Subcutaneous abdominal adipose tissue (tissue), 5 donors: ENCODE results near the gene OASL.

ENCODE experiments used
- H3K27ac ChIP-seq: one replicate; pipeline ENCODE4 v1.7.0; 2013; ENCODE audit warnings: low read depth, mild to moderate bottlenecking, inconsistent platforms, low read length, moderate library complexity
- H3K27me3 ChIP-seq, 5 donors: one replicate each; pipeline ENCODE4 v1.7.0; 2013; ENCODE audit warnings: low read length in 5 of 5, inconsistent platforms in 1 of 5; ENCODE audit not compliant: control insufficient read depth in 5 of 5, insufficient read depth in 4 of 5
- H3K36me3 ChIP-seq, 5 donors: one replicate each; pipeline ENCODE4 v1.7.0; 2013; ENCODE audit warnings: low read length in 5 of 5; ENCODE audit not compliant: control insufficient read depth in 5 of 5, insufficient read depth in 5 of 5
- H3K4me1 ChIP-seq, 5 donors: one replicate each; pipeline ENCODE4 v1.7.0; 2013; ENCODE audit warnings: low read length in 5 of 5, mild to moderate bottlenecking in 3 of 5, moderate library complexity in 1 of 5; ENCODE audit not compliant: control insufficient read depth in 5 of 5, insufficient read depth in 5 of 5
- H3K4me3 ChIP-seq, 5 donors: one replicate each; pipeline ENCODE4 v1.7.0; 2013; ENCODE audit warnings: low read length in 5 of 5, low read depth in 1 of 5
- H3K9ac ChIP-seq, 5 donors: one replicate each; pipeline ENCODE4 v1.7.0; 2013; ENCODE audit warnings: low read length in 5 of 5, mild to moderate bottlenecking in 4 of 5, moderate library complexity in 3 of 5
- H3K9me3 ChIP-seq, 5 donors: one replicate each; pipeline ENCODE4 v1.7.0; 2013; ENCODE audit warnings: low read length in 5 of 5; ENCODE audit not compliant: control insufficient read depth in 5 of 5
- donor health status: healthy.
- donor health status: healthy.
- donor health status: healthy.
- donor health status: healthy.
- donor health status: healthy.

OASL gene

DNA sequence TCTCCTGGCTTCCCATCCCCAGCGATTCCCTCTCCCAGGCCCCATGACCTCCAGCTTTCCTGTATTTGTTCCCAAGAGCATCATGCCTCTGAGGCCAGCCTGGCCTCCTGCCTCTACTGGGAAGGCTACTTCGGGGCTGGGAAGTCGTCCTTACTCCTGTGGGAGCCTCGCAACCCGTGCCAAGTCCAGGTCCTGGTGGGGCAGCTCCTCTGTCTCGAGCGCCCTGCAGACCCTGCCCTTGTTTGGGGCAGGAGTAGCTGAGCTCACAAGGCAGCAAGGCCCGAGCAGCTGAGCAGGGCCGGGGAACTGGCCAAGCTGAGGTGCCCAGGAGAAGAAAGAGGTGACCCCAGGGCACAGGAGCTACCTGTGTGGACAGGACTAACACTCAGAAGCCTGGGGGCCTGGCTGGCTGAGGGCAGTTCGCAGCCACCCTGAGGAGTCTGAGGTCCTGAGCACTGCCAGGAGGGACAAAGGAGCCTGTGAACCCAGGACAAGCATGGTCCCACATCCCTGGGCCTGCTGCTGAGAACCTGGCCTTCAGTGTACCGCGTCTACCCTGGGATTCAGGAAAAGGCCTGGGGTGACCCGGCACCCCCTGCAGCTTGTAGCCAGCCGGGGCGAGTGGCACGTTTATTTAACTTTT lies 37.1 kb downstream of the OASL start:
- Histone ChIP-seq H3K4me1 (peaks cover 0 to 6% (median 3%) of the 10 kb centered on the region in 5 donors), H3K36me3 (peaks cover 1 to 51% (median 43%) of the 10 kb centered on the region in 5 donors), H3K27ac (no peak overlapping the region), H3K9ac (no peak overlapping the region), H3K4me3 (no peak overlapping the region), H3K27me3 (peaks cover 2 to 16% (median 7%) of the 10 kb centered on the region in 5 donors), H3K9me3 (no peaks in the 10 kb centered on the region)

DNA sequence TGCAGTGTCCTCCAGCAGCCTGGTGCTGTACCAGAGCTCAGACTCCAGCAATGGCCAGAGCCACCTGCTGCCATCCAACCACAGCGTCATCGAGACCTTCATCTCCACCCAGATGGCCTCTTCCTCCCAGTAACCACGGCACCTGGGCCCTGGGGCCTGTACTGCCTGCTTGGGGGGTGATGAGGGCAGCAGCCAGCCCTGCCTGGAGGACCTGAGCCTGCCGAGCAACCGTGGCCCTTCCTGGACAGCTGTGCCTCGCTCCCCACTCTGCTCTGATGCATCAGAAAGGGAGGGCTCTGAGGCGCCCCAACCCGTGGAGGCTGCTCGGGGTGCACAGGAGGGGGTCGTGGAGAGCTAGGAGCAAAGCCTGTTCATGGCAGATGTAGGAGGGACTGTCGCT lies 38.0 kb downstream of the OASL start:
- Histone ChIP-seq H3K27ac (no peak overlapping the region), H3K27me3 (peaks cover 2 to 25% (median 7%) of the 10 kb centered on the region in 5 donors), H3K4me3 (no peak overlapping the region), H3K4me1 (peaks cover 0 to 6% (median 3%) of the 10 kb centered on the region in 5 donors), H3K9ac (no peak overlapping the region), H3K9me3 (no peaks in the 10 kb centered on the region), H3K36me3 (peaks cover 0 to 44% (median 40%) of the 10 kb centered on the region in 5 donors)

DNA sequence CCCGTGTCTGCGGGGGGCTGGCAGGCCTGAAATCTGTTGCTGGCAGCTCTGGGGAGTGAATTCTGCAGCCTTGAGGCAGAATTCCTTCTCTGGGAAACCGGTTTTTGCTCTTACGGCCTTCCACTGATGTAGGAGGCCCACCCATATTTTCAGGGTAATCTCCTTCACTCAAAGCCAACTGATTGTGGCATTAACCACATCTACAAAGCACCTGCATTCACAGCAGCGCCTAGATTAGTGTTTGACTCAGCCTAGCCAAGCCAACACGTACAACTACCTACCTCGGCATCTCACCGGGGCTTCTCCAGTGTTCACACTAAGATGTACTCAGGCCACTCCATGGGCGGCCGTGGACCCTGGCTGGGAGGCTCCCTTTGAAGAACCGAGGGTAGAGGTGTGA lies 38.5 kb downstream of the OASL start:
- no peak overlapping the region for H3K9ac ChIP-seq
- H3K27me3 ChIP-seq: peaks cover 2 to 27% (median 7%) of the 10 kb centered on the region in 5 donors
- peaks cover 0 to 41% (median 34%) of the 10 kb centered on the region in 5 donors for H3K36me3 ChIP-seq
- no peak overlapping the region for H3K4me3 ChIP-seq
- no peak overlapping the region for H3K27ac ChIP-seq
- no peaks in the 10 kb centered on the region for H3K9me3 ChIP-seq
- H3K4me1 ChIP-seq: peaks cover 0 to 6% (median 3%) of the 10 kb centered on the region in 5 donors

DNA sequence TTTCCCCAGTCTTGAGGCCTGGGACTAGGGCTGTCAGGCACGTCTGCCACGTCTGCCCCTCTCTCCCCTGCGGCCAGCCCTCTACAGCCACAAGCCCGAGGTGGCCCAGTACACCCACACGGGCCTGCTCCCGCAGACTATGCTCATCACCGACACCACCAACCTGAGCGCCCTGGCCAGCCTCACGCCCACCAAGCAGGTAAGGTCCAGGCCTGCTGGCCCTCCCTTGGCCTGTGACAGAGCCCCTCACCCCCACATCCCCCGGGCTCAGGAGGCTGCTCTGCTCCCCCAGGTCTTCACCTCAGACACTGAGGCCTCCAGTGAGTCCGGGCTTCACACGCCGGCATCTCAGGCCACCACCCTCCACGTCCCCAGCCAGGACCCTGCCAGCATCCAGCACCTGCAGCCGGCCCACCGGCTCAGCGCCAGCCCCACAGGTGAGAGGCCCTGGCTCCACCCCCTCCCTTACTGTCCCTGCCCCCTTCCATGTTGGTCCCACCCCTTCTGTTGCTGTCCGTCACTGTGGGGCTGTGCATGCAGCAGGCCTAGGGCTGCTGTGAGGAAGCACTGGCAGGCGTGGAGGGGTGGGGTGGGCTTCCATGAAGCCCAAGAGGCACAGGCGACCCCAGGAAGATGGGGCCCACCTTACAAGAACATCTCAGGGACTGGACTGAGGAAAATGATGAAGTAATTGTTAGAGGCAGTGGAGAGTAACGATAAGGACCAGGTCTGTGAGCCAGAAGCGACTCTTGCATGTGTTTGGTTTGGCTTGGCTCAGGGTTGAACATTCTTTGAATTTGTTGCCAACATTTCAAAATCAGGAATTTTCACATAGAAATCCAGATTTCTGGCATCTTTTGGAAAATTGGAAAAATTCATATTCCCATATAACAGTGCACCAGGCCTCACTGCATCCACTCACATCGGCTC lies 39.6 kb downstream of the OASL start:
- Histone ChIP-seq H3K4me1 (peaks cover 0 to 6% (median 3%) of the 10 kb centered on the region in 5 donors), H3K9ac (no peak overlapping the region), H3K27ac (no peak overlapping the region), H3K4me3 (no peak overlapping the region), H3K9me3 (no peaks in the 10 kb centered on the region), H3K36me3 (peaks cover 0 to 34% (median 27%) of the 10 kb centered on the region in 5 donors), H3K27me3 (peaks cover 2 to 27% (median 7%) of the 10 kb centered on the region in 5 donors)

DNA sequence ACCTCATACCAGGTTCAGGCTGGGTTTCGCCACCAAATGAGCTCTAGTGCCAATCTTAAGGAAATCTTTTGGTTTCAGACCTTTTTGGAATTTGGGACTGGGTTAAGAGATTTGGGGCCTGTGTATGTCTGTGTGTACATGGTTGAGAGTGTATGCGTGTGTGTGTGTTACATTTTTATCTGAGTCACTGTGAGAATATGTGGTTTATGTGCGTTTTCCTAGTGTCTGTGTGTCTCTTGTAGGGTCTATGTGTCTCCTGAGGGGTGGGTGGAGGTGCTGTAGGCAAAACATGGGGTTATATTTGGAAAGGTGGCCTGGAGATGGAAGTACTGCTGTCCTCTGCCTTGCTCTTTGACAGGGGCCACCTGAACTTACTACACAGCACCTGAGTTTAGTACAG lies 40.6 kb downstream of the OASL start:
- Histone ChIP-seq H3K9ac (no peak overlapping the region), H3K9me3 (no peaks in the 10 kb centered on the region), H3K36me3 (peaks cover 0 to 24% (median 17%) of the 10 kb centered on the region in 5 donors), H3K4me1 (peaks cover 0 to 6% (median 3%) of the 10 kb centered on the region in 5 donors), H3K27me3 (peaks cover 2 to 30% (median 7%) of the 10 kb centered on the region in 5 donors), H3K4me3 (no peak overlapping the region), H3K27ac (no peak overlapping the region)

DNA sequence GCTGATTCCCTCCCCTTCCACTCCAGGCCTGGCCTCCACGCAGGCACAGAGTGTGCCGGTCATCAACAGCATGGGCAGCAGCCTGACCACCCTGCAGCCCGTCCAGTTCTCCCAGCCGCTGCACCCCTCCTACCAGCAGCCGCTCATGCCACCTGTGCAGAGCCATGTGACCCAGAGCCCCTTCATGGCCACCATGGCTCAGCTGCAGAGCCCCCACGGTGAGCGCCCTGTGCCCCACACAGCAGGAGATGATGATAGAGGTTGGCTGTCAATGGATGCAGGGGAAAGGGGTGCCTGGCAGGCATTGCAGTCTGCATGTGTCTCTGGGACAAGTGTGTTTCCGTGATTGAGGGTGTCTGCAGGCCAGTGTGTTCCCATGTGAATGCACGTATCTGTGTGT lies 41.6 kb downstream of the OASL start:
- Histone ChIP-seq H3K27ac (no peak overlapping the region), H3K4me1 (peaks cover 0 to 6% (median 3%) of the 10 kb centered on the region in 5 donors), H3K27me3 (peaks cover 2 to 30% (median 7%) of the 10 kb centered on the region in 5 donors), H3K4me3 (no peak overlapping the region), H3K36me3 (peaks cover 0 to 14% (median 8%) of the 10 kb centered on the region in 5 donors), H3K9ac (no peak overlapping the region), H3K9me3 (no peaks in the 10 kb centered on the region)

DNA sequence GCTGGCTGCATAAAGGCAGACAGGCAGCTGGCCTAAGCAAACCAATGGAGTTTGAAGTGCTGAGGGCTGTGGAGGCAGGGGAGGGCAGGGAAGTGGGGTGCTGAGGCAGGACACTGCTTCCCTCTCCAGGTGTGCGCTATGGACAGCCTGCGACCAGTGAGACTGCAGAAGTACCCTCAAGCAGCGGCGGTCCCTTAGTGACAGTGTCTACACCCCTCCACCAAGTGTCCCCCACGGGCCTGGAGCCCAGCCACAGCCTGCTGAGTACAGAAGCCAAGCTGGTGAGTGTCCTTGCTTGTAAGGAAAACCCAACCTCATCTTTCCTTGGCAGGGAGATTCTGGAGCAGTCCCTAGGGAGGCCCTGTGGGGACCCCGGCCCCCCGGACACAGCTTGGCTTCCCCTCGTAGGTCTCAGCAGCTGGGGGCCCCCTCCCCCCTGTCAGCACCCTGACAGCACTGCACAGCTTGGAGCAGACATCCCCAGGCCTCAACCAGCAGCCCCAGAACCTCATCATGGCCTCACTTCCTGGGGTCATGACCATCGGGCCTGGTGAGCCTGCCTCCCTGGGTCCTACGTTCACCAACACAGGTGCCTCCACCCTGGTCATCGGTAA lies 42.8 kb downstream of the OASL start:
- Histone ChIP-seq H3K4me3 (no peak overlapping the region), H3K4me1 (peaks cover 0 to 6% (median 3%) of the 10 kb centered on the region in 5 donors), H3K36me3 (peaks cover 0 to 4% (median 0%) of the 10 kb centered on the region in 5 donors), H3K27ac (no peak overlapping the region), H3K27me3 (peaks cover 2 to 30% (median 7%) of the 10 kb centered on the region in 5 donors), H3K9ac (no peak overlapping the region), H3K9me3 (no peaks in the 10 kb centered on the region)

DNA sequence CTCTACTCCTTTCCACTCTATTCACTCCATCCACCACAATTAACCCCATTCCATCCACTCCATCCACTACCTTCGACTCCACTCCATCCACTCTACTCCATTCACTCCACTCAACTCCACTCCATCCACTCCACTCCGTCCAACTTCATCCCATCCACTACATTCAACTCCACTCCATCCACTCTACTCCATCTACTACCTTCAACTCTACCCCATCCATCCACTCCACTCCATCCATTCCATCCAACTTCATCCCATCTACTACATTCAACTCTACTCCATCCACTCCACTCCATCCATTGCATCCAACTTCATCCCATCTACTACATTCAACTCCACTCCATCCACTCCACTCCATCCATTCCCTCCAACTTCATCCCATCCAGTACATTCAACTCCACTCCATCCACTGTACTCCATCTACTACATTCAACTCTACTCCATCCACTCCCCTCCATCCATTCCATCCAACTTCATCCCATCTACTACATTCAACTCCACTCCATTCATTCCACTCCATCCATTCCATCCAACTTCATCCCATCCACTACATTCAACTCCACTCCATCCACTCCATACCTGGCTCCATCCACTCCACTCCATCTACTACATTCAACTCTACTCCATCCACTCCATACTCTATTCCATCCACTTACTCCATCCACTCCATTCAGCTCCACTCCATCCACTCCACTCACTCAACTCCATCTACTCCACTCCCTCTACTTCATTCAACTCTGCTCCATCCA lies 44.3 kb downstream of the OASL start:
- no peak overlapping the region for H3K4me3 ChIP-seq
- H3K36me3 ChIP-seq: no peaks in the 10 kb centered on the region
- no peak overlapping the region for H3K27ac ChIP-seq
- no peak overlapping the region for H3K9ac ChIP-seq
- peaks cover 2 to 30% (median 7%) of the 10 kb centered on the region in 5 donors for H3K27me3 ChIP-seq
- H3K4me1 ChIP-seq: peaks cover 0 to 5% (median 2%) of the 10 kb centered on the region in 5 donors
- H3K9me3 ChIP-seq: no peaks in the 10 kb centered on the region

DNA sequence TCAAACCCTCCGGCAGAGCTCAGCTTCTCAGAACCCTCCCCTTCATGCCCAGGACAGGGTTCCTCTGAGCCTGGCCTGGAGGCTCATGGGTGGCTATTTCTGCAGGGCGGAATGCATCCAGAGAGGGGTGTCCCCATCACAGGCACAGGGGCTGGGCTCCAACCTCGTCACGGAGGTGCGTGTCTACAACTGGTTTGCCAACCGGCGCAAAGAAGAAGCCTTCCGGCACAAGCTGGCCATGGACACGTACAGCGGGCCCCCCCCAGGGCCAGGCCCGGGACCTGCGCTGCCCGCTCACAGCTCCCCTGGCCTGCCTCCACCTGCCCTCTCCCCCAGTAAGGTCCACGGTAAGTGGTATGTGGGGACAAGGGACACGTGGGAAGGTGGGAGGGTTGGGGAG lies 45.0 kb downstream of the OASL start:
- Histone ChIP-seq H3K4me1 (no peaks in the 10 kb centered on the region), H3K4me3 (no peak overlapping the region), H3K9me3 (no peaks in the 10 kb centered on the region), H3K9ac (no peak overlapping the region), H3K36me3 (no peaks in the 10 kb centered on the region), H3K27ac (no peak overlapping the region), H3K27me3 (peaks cover 2 to 27% (median 7%) of the 10 kb centered on the region in 5 donors)
